ENCODE measurements around the gene PKN2.

DNA sequence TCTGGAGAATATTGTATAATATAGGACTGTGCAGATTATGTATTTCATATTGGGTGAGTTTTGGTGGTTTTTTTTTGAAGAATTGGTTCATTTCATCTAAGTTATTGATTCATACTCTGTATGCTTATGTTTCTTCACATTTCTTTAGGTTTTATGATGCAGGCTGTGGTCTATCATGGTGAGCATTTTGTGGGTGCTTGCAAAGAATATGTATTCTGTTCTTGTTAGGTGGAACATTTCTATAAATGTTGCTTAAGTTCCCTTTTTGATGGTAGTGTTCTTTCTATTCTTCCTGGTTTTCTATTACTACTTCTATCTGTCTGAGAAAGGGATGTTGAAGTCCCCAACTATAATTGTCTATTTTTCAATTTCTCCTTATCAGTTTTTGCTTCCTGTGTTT lies 42.6 kb downstream of the PKN2 start:
- TF ChIP-seq, protein P1, sequence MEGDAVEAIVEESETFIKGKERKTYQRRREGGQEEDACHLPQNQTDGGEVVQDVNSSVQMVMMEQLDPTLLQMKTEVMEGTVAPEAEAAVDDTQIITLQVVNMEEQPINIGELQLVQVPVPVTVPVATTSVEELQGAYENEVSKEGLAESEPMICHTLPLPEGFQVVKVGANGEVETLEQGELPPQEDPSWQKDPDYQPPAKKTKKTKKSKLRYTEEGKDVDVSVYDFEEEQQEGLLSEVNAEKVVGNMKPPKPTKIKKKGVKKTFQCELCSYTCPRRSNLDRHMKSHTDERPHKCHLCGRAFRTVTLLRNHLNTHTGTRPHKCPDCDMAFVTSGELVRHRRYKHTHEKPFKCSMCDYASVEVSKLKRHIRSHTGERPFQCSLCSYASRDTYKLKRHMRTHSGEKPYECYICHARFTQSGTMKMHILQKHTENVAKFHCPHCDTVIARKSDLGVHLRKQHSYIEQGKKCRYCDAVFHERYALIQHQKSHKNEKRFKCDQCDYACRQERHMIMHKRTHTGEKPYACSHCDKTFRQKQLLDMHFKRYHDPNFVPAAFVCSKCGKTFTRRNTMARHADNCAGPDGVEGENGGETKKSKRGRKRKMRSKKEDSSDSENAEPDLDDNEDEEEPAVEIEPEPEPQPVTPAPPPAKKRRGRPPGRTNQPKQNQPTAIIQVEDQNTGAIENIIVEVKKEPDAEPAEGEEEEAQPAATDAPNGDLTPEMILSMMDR (conservative IDR thresholded peaks at IDR 0.05 in 1 of 2, IDR thresholded peaks at IDR 0.05 in 1 of 2; ENCODE audit: extremely low read depth in 1 of 2, insufficient read depth in 1 of 2, low read depth in 1 of 2, low read length in 2 of 2): no peak
- no peak for TF ChIP-seq EZH2 (IDR thresholded peaks at IDR 0.05; ENCODE audit: borderline replicate concordance, low read length)
